HL-60 (cell line): ENCODE measurements around the gene RNASE1.

Source experiments
- CTCF ChIP-seq: IDR thresholded peaks from one replicate; pipeline ENCODE4 v1.5.1; 2011; ENCODE audit warnings: low read length, control low read depth, inconsistent platforms; ENCODE audit not compliant: insufficient read depth
- POLR2AphosphoS5 ChIP-seq: IDR thresholded peaks from 2 replicates; pipeline ENCODE4 v1.6.1; 2012; ENCODE audit warnings: low read depth

DNA sequence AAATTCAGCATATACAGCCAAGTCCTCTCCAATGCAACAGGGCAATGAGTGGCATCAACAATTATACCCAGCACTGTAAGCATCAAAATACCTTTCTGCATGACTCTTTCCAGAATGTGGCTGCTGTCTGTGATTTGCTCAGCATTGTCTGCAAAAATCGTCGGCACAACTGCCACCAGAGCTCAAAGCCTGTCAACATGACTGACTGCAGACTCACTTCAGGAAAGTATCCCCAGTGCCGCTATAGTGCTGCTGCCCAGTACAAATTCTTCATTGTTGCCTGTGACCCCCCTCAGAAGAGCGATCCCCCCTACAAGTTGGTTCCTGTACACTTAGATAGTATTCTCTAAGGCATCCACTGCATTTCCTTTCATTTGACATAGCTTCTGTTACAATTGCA, 20.8 kb downstream of the RNASE1 start:
- TF ChIP-seq CTCF: no peak
- TF ChIP-seq POLR2AphosphoS5: no peak
